ENCODE results near the gene F9. TPM values are rescaled to one million over a fixed set of nuclear protein-coding genes. Genes with fewer than 3 reads are reported as not detected.

Gene F9
- not detected for total RNA-seq

- no peak for ATAC-seq
- Histone ChIP-seq H3K4me1 (no peaks in the 10 kb centered on the region), H3K36me3 (no peaks in the 10 kb centered on the region), H3K27ac (no peak within 1 kb of the TSS), H3K9me3 (no peaks in the 10 kb centered on the region), H3K4me3 (no peak within 1 kb of the TSS), H3K27me3 (no peaks in the 10 kb centered on the region)
- WGBS, 2 donors (ENCODE audit: low coverage in 1 of 2) = 79 to 91% methylated on average over 4 of the region's 4 CpGs
- TF ChIP-seq EP300 (IDR thresholded peaks at IDR 0.05) (no peak), CTCF (IDR thresholded peaks at IDR 0.05) (no peak), POLR2A (IDR thresholded peaks at IDR 0.05) (no peak), POLR2AphosphoS5 (IDR thresholded peaks at IDR 0.05) (no peak)
These were observed at the start of gene F9 for GRCh38 chrX:139530550-139530949. F9 (plus strand) TSS chrX:139530739; CDS start chrX:139530765, 26 bp downstream.

- no peak for ATAC-seq
- no peak overlapping the region for H3K4me3 ChIP-seq
- TF ChIP-seq POLR2A (IDR thresholded peaks at IDR 0.05) = no peak
- TF ChIP-seq POLR2AphosphoS5 (IDR thresholded peaks at IDR 0.05) = no peak
- TF ChIP-seq CTCF (IDR thresholded peaks at IDR 0.05) = no peak
- no peak for TF ChIP-seq EP300 (IDR thresholded peaks at IDR 0.05)
- H3K27me3 ChIP-seq = no peaks in the 10 kb centered on the region
- 6 to 31% methylated on average over 2 of the region's 2 CpGs for WGBS, 2 donors (ENCODE audit: low coverage in 1 of 2)
- no peaks in the 10 kb centered on the region for H3K36me3 ChIP-seq
- no peak overlapping the region for H3K27ac ChIP-seq
- no peaks in the 10 kb centered on the region for H3K4me1 ChIP-seq
- no peaks in the 10 kb centered on the region for H3K9me3 ChIP-seq
These were observed 46.8 kb upstream of the F9 start for GRCh38 chrX:139483699-139484098.

GRCh38 chrX:139484591-139484990, 45.9 kb upstream of the F9 start:
- Histone ChIP-seq H3K9me3 (no peaks in the 10 kb centered on the region), H3K4me1 (no peaks in the 10 kb centered on the region), H3K36me3 (no peaks in the 10 kb centered on the region), H3K27ac (no peak overlapping the region), H3K27me3 (no peaks in the 10 kb centered on the region), H3K4me3 (no peak overlapping the region)
- ATAC-seq = no peak
- 18% methylated on average over 1 to 2 of the region's 2 CpGs for WGBS, 2 donors (ENCODE audit: low coverage in 1 of 2)
- no peak for TF ChIP-seq CTCF (IDR thresholded peaks at IDR 0.05)
- no peak for TF ChIP-seq POLR2A (IDR thresholded peaks at IDR 0.05)
- TF ChIP-seq EP300 (IDR thresholded peaks at IDR 0.05) = no peak
- TF ChIP-seq POLR2AphosphoS5 (IDR thresholded peaks at IDR 0.05) = no peak

- Histone ChIP-seq H3K27ac (no peak overlapping the region), H3K27me3 (no peaks in the 10 kb centered on the region), H3K4me1 (no peaks in the 10 kb centered on the region), H3K4me3 (no peak overlapping the region), H3K9me3 (no peaks in the 10 kb centered on the region), H3K36me3 (no peaks in the 10 kb centered on the region)
- 60 to 62% methylated on average over 4 to 5 of the region's 5 CpGs for WGBS, 2 donors (ENCODE audit: low coverage in 1 of 2)
- no peak for ATAC-seq
- TF ChIP-seq POLR2A (IDR thresholded peaks at IDR 0.05) = no peak
- TF ChIP-seq CTCF (IDR thresholded peaks at IDR 0.05) = no peak
- TF ChIP-seq POLR2AphosphoS5 (IDR thresholded peaks at IDR 0.05) = no peak
These were observed 35.2 kb upstream of the F9 start for GRCh38 chrX:139495324-139495723.

- Histone ChIP-seq H3K4me3 (no peak overlapping the region), H3K27me3 (no peaks in the 10 kb centered on the region), H3K36me3 (no peaks in the 10 kb centered on the region), H3K4me1 (no peaks in the 10 kb centered on the region), H3K9me3 (no peaks in the 10 kb centered on the region), H3K27ac (no peak overlapping the region)
- TF ChIP-seq POLR2AphosphoS5 (IDR thresholded peaks at IDR 0.05) (no peak), POLR2A (IDR thresholded peaks at IDR 0.05) (no peak), EP300 (IDR thresholded peaks at IDR 0.05) (no peak), CTCF (IDR thresholded peaks at IDR 0.05) (no peak)
- no peak for ATAC-seq
These were observed 24.2 kb upstream of the F9 start for GRCh38 chrX:139506333-139506732.

All from gastroesophageal sphincter (tissue), 4 donors.